Neural cell (in vitro differentiated cells): ENCODE measurements around the gene MYBBP1A.

ENCODE experiments used
- CTCF ChIP-seq: fragments of 450-650 bp; IDR thresholded peaks from 2 replicates; pipeline ENCODE4 v1.5.1; 2014; ENCODE audit warnings: antibody characterized with exemption, mild to moderate bottlenecking, moderate library complexity; ENCODE audit not compliant: poor library complexity, severe bottlenecking
- EP300 ChIP-seq: fragments of 450-650 bp; conservative IDR thresholded peaks from 2 replicates; pipeline ENCODE4 v1.6.1; 2014; ENCODE audit warnings: antibody characterized with exemption, mild to moderate bottlenecking, moderate library complexity; ENCODE audit not compliant: poor library complexity, severe bottlenecking
- EZH2 ChIP-seq: fragments of 200-600, 300-800 bp; shearing (Covaris generic), sonication (generic); IDR thresholded peaks from 2 replicates; pipeline ENCODE4 v1.6.1; 2014; ENCODE audit warnings: antibody characterized with exemption, low read length, borderline replicate concordance, mild to moderate bottlenecking; ENCODE audit not compliant: insufficient read depth, poor library complexity, severe bottlenecking
- MXI1 ChIP-seq: fragments of 450-650 bp; conservative IDR thresholded peaks from 2 replicates; pipeline ENCODE4 v1.6.1; 2014; ENCODE audit warnings: antibody characterized with exemption, mild to moderate bottlenecking; ENCODE audit not compliant: poor library complexity, severe bottlenecking
- POLR2AphosphoS5 ChIP-seq: IDR thresholded peaks from 2 replicates; pipeline ENCODE4 v1.6.1; 2012
- RAD21 ChIP-seq: fragments of 450-650 bp; conservative IDR thresholded peaks from 2 replicates; pipeline ENCODE4 v1.6.1; 2014; ENCODE audit warnings: antibody characterized with exemption, mild to moderate bottlenecking, moderate library complexity
- REST ChIP-seq: IDR thresholded peaks from 2 replicates; pipeline ENCODE4 v1.6.1; 2012; ENCODE audit warnings: borderline replicate concordance
- SMC3 ChIP-seq: fragments of 450-650 bp; conservative IDR thresholded peaks from 2 replicates; pipeline ENCODE4 v1.6.1; 2014; ENCODE audit warnings: antibody characterized with exemption, mild to moderate bottlenecking, moderate library complexity; ENCODE audit not compliant: poor library complexity

- TF ChIP-seq CTCF = no peak
- no peak for TF ChIP-seq SMC3
- no peak for TF ChIP-seq EP300
- no peak for TF ChIP-seq REST
- no peak for TF ChIP-seq POLR2AphosphoS5
- no peak for TF ChIP-seq MXI1
- no peak for TF ChIP-seq EZH2
- TF ChIP-seq RAD21 = no peak
Measured at GRCh38 chr17:4560421-4560820, 5.2 kb upstream of the MYBBP1A start, which contains the start of gene GGT6.
